Cardiac atrium fibroblast (primary cell): Measurements from ENCODE around the gene RYK. TPM values are rescaled to one million over a fixed set of nuclear protein-coding genes. Genes with fewer than 3 reads are reported as not detected.

ENCODE experiments used
- total RNA-seq: library from RNA; depleted of rRNA; stranded (reverse); fragments of >200 nt; gene quantifications from 2 replicates; pipeline ENCODE4 v1.2.3, GENCODE V29; 2015

Gene RYK
- 50.9 and 59.9 TPM in 2 replicates for total RNA-seq

GRCh38 chr3:134250717-134251220 is at the start of gene RYK:
TSS of gene RYK (minus strand) at chr3:134250859. CDS start at chr3:134250654, 205 bp downstream.

Other genes with a start within 250 kb of the RYK start
- gene SLCO2A1, start 220.9 kb downstream of the RYK start, total RNA-seq, result 4.2 and 4.5 TPM in 2 replicates
- 163 and 193 TPM in 2 replicates for gene AMOTL2, start 123.6 kb upstream of the RYK start, total RNA-seq
- gene ANAPC13, start 235.1 kb upstream of the RYK start, total RNA-seq, result 78.2 and 123 TPM in 2 replicates
- 8.8 and 21.4 TPM in 2 replicates for gene CEP63, start 235.2 kb upstream of the RYK start, total RNA-seq